CD4-positive, alpha-beta T cell treated with Interleukin-21 for 1 hour (primary cell): ENCODE data around the gene AVEN.
"Not testable (repeated sequence)": the region's sequence is repeated elsewhere in the genome, so short reads cannot be mapped to it uniquely, and the experiment has no call there.

Experiments used
- DNase-seq: peaks from one replicate; pipeline ENCODE4 v3.0.0-alpha.2; 2020

Gene AVEN

GRCh38 chr15:33844597-33844996, 194.4 kb downstream of the AVEN start:
- no peak for DNase-seq

GRCh38 chr15:33844186-33844585, 194.8 kb downstream of the AVEN start:
- DNase-seq: no peak

- DNase-seq: no peak
These were observed 198.4 kb downstream of the AVEN start for GRCh38 chr15:33840615-33841014.

DNA sequence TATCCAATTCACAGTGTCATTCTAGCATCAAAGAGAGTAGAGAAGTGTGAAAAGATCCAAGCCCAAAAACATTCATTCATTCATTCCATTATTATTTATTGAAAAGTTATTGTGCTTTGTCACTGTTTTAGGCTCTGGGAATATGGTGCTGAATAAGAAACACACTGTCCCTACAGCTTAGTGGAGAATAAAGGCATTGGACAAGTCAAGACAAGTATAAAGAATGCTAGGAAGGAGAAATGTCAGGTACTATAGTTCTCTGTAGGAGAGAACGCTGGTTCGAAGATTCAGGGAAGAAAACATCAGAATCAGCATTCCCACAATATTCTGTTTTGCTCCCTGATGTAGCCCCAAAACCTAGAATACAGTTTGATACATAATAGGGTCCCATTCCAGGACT, 199.5 kb downstream of the AVEN start:
- DNase-seq: no peak

DNA sequence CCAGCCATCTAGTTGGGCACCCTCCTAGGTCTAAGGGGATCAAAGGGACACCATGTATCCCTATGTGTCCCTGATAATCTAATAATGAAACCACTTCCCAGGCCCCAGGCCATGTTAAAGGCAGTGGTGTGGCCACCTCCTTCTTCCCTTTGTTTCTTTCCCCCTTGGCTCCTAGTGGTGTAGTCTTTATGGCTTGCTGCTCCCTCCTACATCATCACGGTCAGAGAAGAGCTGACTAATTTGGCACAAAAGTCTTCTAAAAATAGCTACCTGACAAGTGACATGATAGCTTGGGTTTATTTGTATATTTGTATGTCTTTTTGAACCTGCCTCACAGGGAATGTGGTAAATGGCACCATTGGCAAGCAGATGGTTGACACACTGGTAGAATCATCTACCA, 201.7 kb downstream of the AVEN start:
- no peak for DNase-seq

GRCh38 chr15:33834892-33835743, 203.9 kb downstream of the AVEN start:
- DNase-seq: no peak

DNA sequence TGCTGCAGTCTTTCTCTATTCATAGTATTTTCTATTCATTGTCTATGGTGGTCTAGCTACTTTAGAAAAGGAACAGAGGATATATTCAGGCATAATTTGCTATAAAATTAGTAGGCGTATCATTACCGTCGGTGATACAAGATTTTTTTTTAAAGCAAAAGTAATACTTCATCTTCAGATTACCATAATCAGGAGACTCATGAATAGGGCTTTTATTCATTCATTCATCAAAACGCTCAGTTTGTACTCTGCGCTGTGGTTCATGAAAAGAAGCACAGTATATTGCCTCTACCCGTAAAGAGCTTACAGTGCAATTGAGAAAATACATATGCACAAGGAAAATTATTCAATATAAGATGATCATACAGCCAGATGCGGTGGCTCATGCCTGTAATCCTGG, 207.4 kb downstream of the AVEN start:
- DNase-seq: no peak

- DNase-seq: no peak
These were observed 208.7 kb downstream of the AVEN start for GRCh38 chr15:33830351-33830750.

DNA sequence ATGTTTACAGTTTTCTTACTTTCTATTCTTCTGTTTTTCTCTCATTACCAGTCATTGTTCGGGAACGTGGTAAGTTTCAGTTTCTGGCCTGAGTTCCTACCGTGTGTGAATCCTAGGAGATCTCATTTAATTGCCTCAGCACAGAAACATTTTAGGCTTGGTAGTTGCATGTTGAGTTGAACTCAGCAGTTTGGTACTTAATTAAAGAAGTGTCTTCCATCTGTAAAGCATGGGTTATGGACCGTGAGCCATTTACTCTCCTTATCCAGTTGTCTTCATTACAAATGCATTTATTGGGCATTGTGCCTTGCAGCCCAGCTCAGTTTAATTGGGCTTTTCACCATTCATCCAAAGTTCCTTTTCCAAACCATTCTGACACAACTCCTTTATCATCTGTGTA, 212.8 kb downstream of the AVEN start:
- DNase-seq: no peak

- DNase-seq: no peak
These were observed 213.6 kb downstream of the AVEN start for GRCh38 chr15:33825453-33825852.

- DNase-seq: no peak
These were observed 215.9 kb downstream of the AVEN start for GRCh38 chr15:33823119-33823518.

GRCh38 chr15:33822479-33822878, 216.5 kb downstream of the AVEN start:
- no peak for DNase-seq

DNA sequence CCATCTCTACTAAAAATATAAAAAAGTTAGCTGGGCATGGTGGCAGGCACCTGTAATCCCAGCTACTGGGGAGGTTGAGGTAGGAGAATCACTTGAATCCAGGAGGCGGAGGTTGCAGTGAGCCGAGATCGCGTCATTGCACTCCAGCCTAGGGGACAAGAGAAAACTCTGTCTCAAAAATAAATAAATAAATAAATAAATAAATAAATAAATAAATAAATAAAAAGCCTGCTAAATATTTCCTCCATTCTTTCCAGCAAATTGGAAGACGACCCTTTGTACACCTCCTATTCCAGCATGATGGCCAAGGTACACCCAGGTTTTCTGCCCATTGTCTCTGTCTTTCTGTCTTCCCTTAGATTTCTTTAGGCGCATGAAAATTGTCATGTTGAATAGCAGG, 219.5 kb downstream of the AVEN start:
- not testable (repeated sequence) for DNase-seq
